H1 (cell line): ENCODE results near the gene EMP3.

Source experiments
- BRCA1 ChIP-seq: IDR thresholded peaks from 2 replicates; pipeline ENCODE4 v1.6.1; 2012; ENCODE audit warnings: low read depth, low read length, improper control_type of control experiment
- SP1 ChIP-seq: IDR thresholded peaks from 2 replicates; pipeline ENCODE4 v1.6.1; 2011; ENCODE audit warnings: low read depth, low read length

- TF ChIP-seq BRCA1 (no peak), SP1 (no peak)
Measured at GRCh38 chr19:48364598-48365348, 39.4 kb downstream of the EMP3 start.
